Naive B cell (primary cell): Measurements from ENCODE around the gene DMRTB1. TPM values are rescaled to one million over a fixed set of nuclear protein-coding genes. Genes with fewer than 3 reads are reported as not detected.
"Not testable (repeated sequence)": the region's sequence is repeated elsewhere in the genome, so short reads cannot be mapped to it uniquely, and the experiment has no call there.

Experiments used
- ATAC-seq, 2 donors: fragments of 150-1000 bp; cut with Tn5 transposase; 2 replicates each; pipeline ENCODE4 v1.10.0; 2021; ENCODE audit warnings: low read depth in 2 of 2, mild to moderate bottlenecking in 2 of 2, moderate library complexity in 2 of 2
- DNase-seq: peaks from one replicate; pipeline ENCODE4 v3.0.0; 2022
- H3K27ac Mint-ChIP-seq, 6 donors: one replicate each; pipeline ENCODE4 v1.8.0; 2020 to 2022; ENCODE audit warnings: mild to moderate bottlenecking in 6 of 6, mixed read lengths in 6 of 6, moderate library complexity in 5 of 6, inconsistent platforms in 2 of 6
- H3K27me3 Mint-ChIP-seq, 3 donors: one replicate each; pipeline ENCODE4 v1.8.0; 2021 to 2022; ENCODE audit warnings: mixed read lengths in 3 of 3, mild to moderate bottlenecking in 1 of 3
- H3K36me3 Mint-ChIP-seq, 2 donors: one replicate each; pipeline ENCODE4 v1.8.0; 2020 to 2022; ENCODE audit warnings: mixed read lengths in 2 of 2, inconsistent platforms in 1 of 2, mild to moderate bottlenecking in 1 of 2
- H3K4me1 Mint-ChIP-seq, 3 donors: one replicate each; pipeline ENCODE4 v1.8.0; 2020 to 2022; ENCODE audit warnings: mixed read lengths in 3 of 3, inconsistent platforms in 1 of 3, mild to moderate bottlenecking in 1 of 3, moderate library complexity in 1 of 3
- H3K4me3 Mint-ChIP-seq, 8 donors: one replicate each; pipeline ENCODE4 v1.8.0; 2020 to 2022; ENCODE audit warnings: mild to moderate bottlenecking in 8 of 8, mixed read lengths in 8 of 8, moderate library complexity in 8 of 8, inconsistent platforms in 2 of 8
- H3K9me3 Mint-ChIP-seq, 7 donors: one replicate each; pipeline ENCODE4 v1.8.0; 2020 to 2022; ENCODE audit warnings: mixed read lengths in 7 of 7, mild to moderate bottlenecking in 5 of 7, inconsistent platforms in 2 of 7, moderate library complexity in 1 of 7
- polyA plus RNA-seq, 6 donors: library from polyadenylated mRNA; unstranded; fragments of 300-500 nt; fragmentation: Illumina TruSeq; gene quantifications; one replicate each; pipeline ENCODE4 v1.2.3, GENCODE V29; 2021; ENCODE audit warnings: low read depth in 6 of 6

The DMRTB1 gene
- polyA plus RNA-seq, 6 donors from 2014 or later: not detected

DNA sequence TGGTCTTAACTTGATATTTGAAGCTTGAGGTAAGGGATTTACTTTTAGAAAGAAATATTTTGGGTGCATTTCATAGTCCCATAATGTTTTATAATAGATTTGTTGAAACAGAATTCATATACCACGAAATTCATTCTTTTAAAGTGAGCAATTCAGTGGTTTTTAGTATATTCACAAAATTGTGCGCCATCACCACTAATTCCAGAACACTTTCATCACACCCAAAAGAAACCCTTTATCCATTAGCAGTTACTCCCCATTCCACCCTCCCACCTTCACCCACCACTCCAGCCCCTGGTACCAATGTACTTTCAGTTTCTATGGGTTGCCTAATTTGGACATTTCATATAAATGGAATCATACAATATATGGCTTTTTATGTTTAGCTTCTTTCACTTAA is 38.9 kb upstream of the DMRTB1 start:
- peaks cover 0 to 37% (median 15%) of the 10 kb centered on the region in 3 donors for H3K27me3 Mint-ChIP-seq
- DNase-seq (no peak), ATAC-seq (no peak)
- no peak overlapping the region for H3K4me3 Mint-ChIP-seq
- H3K9me3 Mint-ChIP-seq: peaks cover 0 to 15% (median 5%) of the 10 kb centered on the region in 7 donors
- no peaks in the 10 kb centered on the region for H3K36me3 Mint-ChIP-seq
- H3K4me1 Mint-ChIP-seq: no peaks in the 10 kb centered on the region
- no peak overlapping the region for H3K27ac Mint-ChIP-seq

DNA sequence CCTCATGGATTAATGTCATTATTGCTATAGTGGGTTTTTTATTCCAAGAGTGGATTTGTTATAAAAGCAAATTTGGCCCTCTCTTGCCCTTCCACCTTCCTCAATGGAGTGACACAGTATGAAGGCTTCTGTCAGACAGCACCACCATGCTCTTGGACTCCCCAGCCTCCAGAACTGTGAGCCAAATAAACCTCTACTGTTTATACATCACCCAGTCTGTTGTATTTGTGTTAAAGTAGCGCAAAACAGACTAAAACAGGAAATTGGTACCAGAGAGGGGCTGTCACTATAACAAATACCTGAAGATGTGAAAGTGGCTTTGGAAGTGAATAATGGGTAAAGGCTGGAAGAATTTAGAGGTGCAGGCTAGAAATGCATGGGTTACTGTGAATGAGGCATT is 38.0 kb upstream of the DMRTB1 start:
- peaks cover 0 to 15% (median 5%) of the 10 kb centered on the region in 7 donors for H3K9me3 Mint-ChIP-seq
- H3K36me3 Mint-ChIP-seq: no peaks in the 10 kb centered on the region
- no peaks in the 10 kb centered on the region for H3K4me1 Mint-ChIP-seq
- no peak for ATAC-seq
- DNase-seq: no peak
- peaks cover 0 to 46% (median 20%) of the 10 kb centered on the region in 3 donors for H3K27me3 Mint-ChIP-seq
- H3K27ac Mint-ChIP-seq: peak overlapping the region in 1 of 6 donors; percentile 30
- no peak overlapping the region for H3K4me3 Mint-ChIP-seq

DNA sequence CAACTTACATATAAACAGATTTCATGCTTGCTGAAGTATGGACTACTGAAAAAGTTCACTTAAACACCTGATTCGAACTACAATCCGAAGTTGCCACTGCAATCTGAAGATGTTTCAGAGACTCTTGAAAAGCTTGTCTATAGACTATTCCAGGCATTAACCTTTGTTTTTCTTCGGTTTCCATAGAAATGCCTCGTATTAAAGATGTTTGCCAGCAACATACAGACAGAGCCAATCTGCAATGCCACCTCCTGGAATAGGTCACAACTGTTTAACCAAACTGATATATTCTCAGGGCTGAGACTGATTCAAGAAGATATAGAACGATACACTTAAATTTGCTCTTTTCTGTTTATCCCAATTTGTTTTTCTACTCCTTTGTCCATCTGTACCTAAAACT is 28.9 kb upstream of the DMRTB1 start:
- no peak overlapping the region for H3K4me3 Mint-ChIP-seq
- no peak overlapping the region for H3K27ac Mint-ChIP-seq
- no peak for ATAC-seq

DNA sequence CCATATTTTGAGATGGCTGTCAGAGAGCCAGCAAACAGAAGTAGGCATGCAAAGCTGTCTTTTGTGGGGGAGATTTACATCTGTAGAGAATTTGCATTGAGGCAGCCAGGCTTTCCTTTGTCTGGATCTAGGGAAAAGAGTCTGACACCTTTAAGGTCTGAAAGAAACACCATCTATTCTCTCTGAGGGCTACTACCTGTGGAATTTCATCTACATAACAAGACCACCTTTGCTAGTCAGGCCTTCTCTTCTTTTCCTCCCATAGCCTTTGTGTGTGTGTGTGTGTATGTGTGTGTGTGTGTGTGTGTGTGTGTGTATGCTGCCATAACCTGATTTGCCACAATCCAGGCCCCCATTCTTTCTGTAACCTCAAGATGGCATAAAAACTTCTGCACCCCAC is 28.4 kb upstream of the DMRTB1 start:
- H3K36me3 Mint-ChIP-seq: peaks cover 0 to 8% of the 10 kb centered on the region in 2 donors
- no peaks in the 10 kb centered on the region for H3K4me1 Mint-ChIP-seq
- H3K4me3 Mint-ChIP-seq: no peak overlapping the region
- H3K27me3 Mint-ChIP-seq: peaks cover 25 to 53% (median 34%) of the 10 kb centered on the region in 3 donors
- ATAC-seq: no peak
- DNase-seq: no peak
- H3K9me3 Mint-ChIP-seq: peaks cover 0 to 3% (median 0%) of the 10 kb centered on the region in 7 donors
- no peak overlapping the region for H3K27ac Mint-ChIP-seq

More for the DNA sequence above, 28.9 kb upstream of the DMRTB1 start:
- H3K27me3 Mint-ChIP-seq: peaks cover 24 to 58% (median 39%) of the 10 kb centered on the region in 3 donors
- H3K36me3 Mint-ChIP-seq: peaks cover 0 to 8% of the 10 kb centered on the region in 2 donors
- DNase-seq: no peak
- H3K4me1 Mint-ChIP-seq: no peaks in the 10 kb centered on the region
- peaks cover 0 to 3% (median 0%) of the 10 kb centered on the region in 7 donors for H3K9me3 Mint-ChIP-seq

DNA sequence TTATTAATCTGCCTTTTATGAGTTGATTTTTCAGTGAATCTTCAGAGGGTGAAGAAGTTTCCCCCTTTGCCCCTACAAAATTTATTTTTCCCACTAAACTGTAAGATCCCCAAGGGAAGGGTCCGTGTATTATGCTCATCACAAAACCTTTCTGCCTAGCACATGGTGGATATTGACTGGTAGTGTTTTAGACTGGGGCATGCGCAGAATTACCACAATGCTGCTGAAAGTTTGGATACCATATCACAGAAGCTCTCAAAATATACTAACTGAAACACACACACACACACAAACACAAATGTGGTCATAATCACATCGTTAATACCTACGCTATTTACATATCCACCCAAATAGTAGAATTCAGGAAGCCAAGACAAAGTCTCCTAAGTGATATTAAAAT is 28.0 kb upstream of the DMRTB1 start:
- peaks cover 28 to 51% (median 30%) of the 10 kb centered on the region in 3 donors for H3K27me3 Mint-ChIP-seq

DNA sequence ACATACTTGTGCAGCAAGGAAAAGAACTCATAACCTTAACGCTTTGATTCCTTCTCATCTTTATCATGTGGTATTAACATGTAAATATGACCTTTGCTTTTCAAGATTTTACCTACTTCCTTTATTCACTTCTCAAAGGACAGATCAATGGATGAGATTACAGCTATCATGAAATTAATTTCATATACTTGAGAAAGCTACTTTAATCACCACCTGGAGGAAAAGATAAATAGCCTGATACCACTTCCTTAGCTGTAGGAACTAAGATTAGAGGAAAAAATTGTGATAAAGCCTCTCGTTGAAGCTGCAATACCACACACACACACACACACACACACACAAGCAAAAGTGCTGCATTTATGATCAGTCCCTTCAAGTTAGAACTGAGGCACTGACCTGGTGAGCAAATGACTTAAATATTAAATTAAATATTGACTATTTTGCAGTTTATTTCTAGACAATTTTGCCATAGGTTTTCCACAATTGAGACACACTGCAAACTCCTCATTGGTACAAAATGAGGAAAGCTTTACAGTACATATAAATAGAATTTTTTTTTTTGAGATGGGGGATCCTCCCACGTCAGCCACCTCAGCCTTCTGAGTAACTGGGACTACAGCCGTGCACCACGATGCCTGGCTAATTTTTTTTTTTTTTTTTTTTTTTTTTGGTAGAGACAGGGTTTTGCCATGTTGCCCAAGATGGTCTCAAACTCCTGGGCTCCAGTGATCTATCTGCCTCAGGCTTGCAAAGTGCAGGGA is 27.2 kb upstream of the DMRTB1 start:
- DNase-seq: no peak
- H3K36me3 Mint-ChIP-seq: peaks cover 0 to 8% of the 10 kb centered on the region in 2 donors
- H3K27me3 Mint-ChIP-seq: peaks cover 30 to 45% (median 32%) of the 10 kb centered on the region in 3 donors
- H3K9me3 Mint-ChIP-seq: peaks cover 0 to 3% (median 0%) of the 10 kb centered on the region in 7 donors
- H3K4me1 Mint-ChIP-seq: no peaks in the 10 kb centered on the region
- no peak for ATAC-seq
- H3K4me3 Mint-ChIP-seq: no peak overlapping the region
- H3K27ac Mint-ChIP-seq: no peak overlapping the region

More for the DNA sequence above, 28.0 kb upstream of the DMRTB1 start:
- no peak for DNase-seq
- H3K36me3 Mint-ChIP-seq: peaks cover 0 to 8% of the 10 kb centered on the region in 2 donors
- no peak overlapping the region for H3K4me3 Mint-ChIP-seq
- peaks cover 0 to 3% (median 0%) of the 10 kb centered on the region in 7 donors for H3K9me3 Mint-ChIP-seq
- no peak overlapping the region for H3K27ac Mint-ChIP-seq
- no peaks in the 10 kb centered on the region for H3K4me1 Mint-ChIP-seq
- no peak for ATAC-seq

DNA sequence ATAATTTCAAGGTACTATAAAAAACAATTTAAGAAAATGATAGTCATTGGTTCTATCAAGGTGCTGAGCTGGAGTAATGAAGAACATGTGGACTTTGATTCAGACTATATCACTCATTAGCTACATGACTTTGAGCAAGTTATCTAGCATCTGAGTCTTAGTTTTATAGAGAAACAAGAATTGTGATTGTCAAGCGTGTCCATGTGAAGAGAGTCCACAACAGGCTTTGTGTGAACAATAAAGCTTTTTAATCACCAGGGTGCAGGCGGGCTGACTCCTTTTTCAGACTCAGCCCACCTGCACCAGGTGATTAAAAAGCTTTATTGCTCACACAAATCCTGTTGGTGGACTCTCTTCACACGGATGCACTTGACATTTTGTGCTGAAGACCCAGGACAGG is 26.6 kb upstream of the DMRTB1 start:
- H3K4me3 Mint-ChIP-seq: no peak overlapping the region
- peaks cover 0 to 8% of the 10 kb centered on the region in 2 donors for H3K36me3 Mint-ChIP-seq
- H3K27ac Mint-ChIP-seq: no peak overlapping the region
- H3K4me1 Mint-ChIP-seq: no peaks in the 10 kb centered on the region
- DNase-seq (no peak), ATAC-seq (no peak)
- H3K9me3 Mint-ChIP-seq: peaks cover 0 to 3% (median 0%) of the 10 kb centered on the region in 7 donors
- H3K27me3 Mint-ChIP-seq: peaks cover 30 to 39% (median 32%) of the 10 kb centered on the region in 3 donors

DNA sequence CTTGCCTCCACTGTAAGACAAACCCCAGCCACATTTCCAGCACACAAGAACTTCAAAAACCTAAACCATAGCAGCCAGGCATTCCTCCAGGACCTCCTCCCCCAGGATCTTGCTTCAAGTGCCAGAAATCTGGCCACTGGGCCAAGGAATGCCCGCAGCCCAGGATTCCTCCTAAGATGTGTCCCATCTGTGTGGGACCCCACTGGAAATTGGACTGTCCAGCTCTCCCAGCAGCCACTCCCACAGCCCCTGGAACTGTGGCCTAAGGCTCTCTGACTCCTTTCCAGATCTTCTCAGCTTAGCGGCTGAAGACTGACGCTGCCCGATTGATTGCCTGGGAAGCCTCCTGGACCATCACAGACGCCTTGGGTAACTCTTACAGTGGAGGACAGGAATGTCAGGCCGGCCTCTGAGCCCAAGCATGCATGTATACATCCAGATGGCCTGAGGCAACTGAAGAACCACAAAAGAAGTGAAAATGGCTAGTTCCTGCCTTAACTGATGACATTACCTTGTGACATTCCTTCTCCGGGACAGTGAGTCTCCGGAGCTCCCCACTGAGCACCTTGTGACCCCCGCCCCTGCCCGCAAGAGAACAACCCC is 24.7 kb upstream of the DMRTB1 start:
- not testable (repeated sequence) for ATAC-seq, H3K4me1 Mint-ChIP-seq, DNase-seq, H3K36me3 Mint-ChIP-seq, H3K4me3 Mint-ChIP-seq, H3K9me3 Mint-ChIP-seq
- Mint-ChIP-seq H3K27ac (peak overlapping the region in 1 of 6 donors; percentile 17), H3K27me3 (peaks cover 26 to 32% (median 30%) of the 10 kb centered on the region in 3 donors)

DNA sequence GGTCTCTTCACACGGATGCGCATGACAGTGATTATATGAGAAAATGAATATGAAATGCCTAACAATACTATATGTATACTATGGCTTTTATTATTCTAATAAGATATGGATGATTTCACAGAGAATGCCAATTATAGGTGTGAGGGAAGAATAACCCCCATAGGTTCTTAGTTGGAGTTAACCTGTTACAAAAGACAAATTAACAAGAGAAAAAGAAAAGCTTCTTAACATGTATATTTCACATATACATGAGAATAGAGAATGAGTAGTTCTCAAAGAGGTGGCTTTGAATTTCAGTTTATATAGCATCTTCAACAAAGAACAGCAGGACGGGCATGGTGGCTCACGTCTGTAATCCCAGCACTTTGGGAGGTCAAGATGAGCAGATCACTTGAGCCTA is 24.0 kb upstream of the DMRTB1 start:
- no peak overlapping the region for H3K4me3 Mint-ChIP-seq
- peaks cover 26 to 32% (median 30%) of the 10 kb centered on the region in 3 donors for H3K27me3 Mint-ChIP-seq
- no peak for DNase-seq
- no peak for ATAC-seq
- peaks cover 0 to 3% (median 0%) of the 10 kb centered on the region in 7 donors for H3K9me3 Mint-ChIP-seq
- peaks cover 0 to 8% of the 10 kb centered on the region in 2 donors for H3K36me3 Mint-ChIP-seq
- no peaks in the 10 kb centered on the region for H3K4me1 Mint-ChIP-seq
- no peak overlapping the region for H3K27ac Mint-ChIP-seq

DNA sequence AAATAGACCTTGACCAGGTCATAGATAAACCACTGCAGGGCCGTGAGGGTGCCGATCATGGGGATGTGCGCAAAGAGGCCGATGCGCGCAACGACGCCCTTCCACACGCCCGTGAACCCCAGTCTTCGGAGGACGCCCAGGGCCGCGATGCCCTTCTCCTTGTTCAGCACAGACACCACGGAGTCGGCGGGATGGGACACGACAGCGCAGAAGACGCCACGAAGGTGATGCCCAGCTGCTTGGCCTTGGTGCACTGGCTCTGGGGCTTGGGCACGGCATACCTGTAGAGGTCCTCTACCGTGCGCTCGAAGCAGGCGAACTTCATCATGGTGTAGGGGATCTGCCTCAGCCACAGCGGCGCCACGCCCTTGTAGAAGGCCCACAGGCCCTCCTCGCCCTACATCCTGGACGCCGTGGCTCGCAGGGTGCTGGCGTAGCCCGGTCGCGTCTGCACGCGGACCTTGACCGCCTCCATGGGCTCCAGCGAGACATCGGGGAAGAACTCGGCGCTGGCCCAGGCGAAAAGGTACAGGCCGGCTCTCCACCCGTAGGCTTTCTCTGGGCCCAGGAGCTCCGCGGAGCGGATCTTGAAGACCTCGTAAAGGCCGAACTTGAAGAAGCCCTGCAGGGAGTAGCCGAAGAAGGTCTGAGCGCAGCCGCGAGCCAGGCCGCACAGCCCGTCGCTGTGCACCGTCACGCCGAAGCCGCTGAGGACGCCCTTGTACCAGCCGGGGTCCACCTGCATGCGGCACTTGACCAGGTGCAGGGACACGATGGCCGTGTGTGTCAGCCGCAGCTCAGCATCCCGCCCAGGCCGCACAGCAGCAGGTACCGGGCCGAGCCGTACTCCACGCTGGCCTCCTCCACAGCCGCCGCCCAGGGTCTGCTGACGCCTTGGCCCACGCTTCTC is 20.5 kb upstream of the DMRTB1 start:
- Mint-ChIP-seq H3K9me3 (peaks cover 0 to 3% (median 0%) of the 10 kb centered on the region in 7 donors), H3K27ac (no peak overlapping the region), H3K4me1 (no peaks in the 10 kb centered on the region), H3K4me3 (no peak overlapping the region), H3K36me3 (peaks cover 0 to 8% of the 10 kb centered on the region in 2 donors), H3K27me3 (peaks cover 13 to 21% (median 16%) of the 10 kb centered on the region in 3 donors)
- ATAC-seq: no peak
- no peak for DNase-seq

DNA sequence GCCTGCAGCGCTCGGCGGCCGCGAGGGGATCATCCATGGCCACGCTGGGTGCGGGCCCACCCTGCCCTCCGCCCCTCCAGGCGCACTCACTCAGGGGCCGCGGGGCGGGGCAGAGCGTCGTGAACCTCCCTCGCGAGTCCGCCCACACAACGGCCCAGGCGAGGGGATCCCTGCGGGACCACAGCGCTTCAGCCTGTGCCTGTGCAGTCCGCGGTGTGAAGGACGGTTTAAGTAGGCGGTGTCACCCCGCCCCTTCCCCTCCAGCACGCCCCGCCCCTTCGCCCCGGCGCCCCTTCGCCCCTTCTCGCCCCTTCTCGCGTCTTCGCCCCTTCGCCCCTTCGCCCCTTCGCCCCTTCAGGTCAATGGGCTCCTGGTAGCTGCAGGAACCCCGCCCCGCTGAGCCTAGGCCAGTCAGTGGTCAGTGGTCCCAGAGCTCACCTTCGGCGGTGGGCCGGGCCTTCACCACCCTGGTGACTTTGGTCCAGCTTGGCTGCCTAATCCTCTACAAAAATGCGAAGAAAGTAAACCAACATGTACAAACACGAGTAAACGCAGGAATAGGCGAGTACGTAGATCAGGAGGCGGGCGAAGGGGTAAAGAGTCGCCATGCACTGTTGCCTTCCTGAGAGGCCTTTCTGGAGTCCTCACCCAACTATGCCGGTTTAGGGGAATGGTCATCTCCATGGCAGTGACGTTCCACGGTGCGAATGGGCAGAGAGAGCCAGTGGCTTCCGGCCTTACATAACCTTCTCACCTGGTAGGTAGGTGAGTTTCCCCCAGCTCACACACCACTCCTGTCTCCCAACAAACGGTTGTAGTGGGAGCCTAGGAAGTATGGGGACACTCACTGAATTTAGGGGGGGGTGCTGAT is 19.6 kb upstream of the DMRTB1 start:
- ATAC-seq (no peak), DNase-seq (no peak)
- H3K9me3 Mint-ChIP-seq: peaks cover 0 to 2% (median 0%) of the 10 kb centered on the region in 7 donors
- peaks cover 7 to 12% (median 8%) of the 10 kb centered on the region in 3 donors for H3K27me3 Mint-ChIP-seq
- no peaks in the 10 kb centered on the region for H3K4me1 Mint-ChIP-seq
- H3K4me3 Mint-ChIP-seq: peak overlapping the region in 1 of 8 donors; percentile 60
- peaks cover 0 to 4% of the 10 kb centered on the region in 2 donors for H3K36me3 Mint-ChIP-seq
- H3K27ac Mint-ChIP-seq: no peak overlapping the region

DNA sequence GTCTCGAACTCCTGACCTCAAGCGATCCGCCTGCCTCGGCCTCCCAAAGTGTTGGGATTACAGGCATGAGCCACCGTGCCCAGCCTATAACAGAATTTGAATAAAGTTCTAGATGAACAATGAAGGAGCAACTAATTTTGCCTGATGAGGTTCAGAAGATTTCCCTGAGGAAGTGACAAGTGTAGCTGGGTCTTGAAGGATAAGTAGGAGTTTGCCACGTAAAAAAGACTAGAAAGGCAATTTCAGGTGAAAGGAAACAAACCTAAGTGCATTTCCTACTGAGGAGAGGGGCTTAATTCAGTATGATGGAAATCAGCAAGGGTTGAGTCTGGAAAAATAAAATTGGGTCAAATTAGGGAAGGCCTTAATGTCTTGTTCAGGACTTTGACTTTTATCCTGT is 18.6 kb upstream of the DMRTB1 start:
- Mint-ChIP-seq H3K27ac (no peak overlapping the region), H3K9me3 (no peaks in the 10 kb centered on the region), H3K27me3 (peaks cover 0 to 11% (median 6%) of the 10 kb centered on the region in 3 donors), H3K36me3 (no peaks in the 10 kb centered on the region), H3K4me3 (no peak overlapping the region), H3K4me1 (no peaks in the 10 kb centered on the region)
- no peak for ATAC-seq
- DNase-seq: no peak
